ENCODE results near the gene ADAMTS4.

- TF ChIP-seq, protein P1, sequence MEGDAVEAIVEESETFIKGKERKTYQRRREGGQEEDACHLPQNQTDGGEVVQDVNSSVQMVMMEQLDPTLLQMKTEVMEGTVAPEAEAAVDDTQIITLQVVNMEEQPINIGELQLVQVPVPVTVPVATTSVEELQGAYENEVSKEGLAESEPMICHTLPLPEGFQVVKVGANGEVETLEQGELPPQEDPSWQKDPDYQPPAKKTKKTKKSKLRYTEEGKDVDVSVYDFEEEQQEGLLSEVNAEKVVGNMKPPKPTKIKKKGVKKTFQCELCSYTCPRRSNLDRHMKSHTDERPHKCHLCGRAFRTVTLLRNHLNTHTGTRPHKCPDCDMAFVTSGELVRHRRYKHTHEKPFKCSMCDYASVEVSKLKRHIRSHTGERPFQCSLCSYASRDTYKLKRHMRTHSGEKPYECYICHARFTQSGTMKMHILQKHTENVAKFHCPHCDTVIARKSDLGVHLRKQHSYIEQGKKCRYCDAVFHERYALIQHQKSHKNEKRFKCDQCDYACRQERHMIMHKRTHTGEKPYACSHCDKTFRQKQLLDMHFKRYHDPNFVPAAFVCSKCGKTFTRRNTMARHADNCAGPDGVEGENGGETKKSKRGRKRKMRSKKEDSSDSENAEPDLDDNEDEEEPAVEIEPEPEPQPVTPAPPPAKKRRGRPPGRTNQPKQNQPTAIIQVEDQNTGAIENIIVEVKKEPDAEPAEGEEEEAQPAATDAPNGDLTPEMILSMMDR (IDR thresholded peaks at IDR 0.05; ENCODE audit: borderline replicate concordance, extremely low read depth, low read length, poor library complexity, severe bottlenecking), result no peak
- no peak for TF ChIP-seq EZH2 (IDR thresholded peaks at IDR 0.05; ENCODE audit: borderline replicate concordance, low read depth, low read length, severe bottlenecking)
These were observed 34.2 kb upstream of the ADAMTS4 start for GRCh38 chr1:161233102-161233501.
